8988T (cell line): ENCODE results near the gene CMTM2.

Experiments used
- DNase-seq: peaks from one replicate; pipeline ENCODE4 v3.0.0; 2011

The CMTM2 gene

DNA sequence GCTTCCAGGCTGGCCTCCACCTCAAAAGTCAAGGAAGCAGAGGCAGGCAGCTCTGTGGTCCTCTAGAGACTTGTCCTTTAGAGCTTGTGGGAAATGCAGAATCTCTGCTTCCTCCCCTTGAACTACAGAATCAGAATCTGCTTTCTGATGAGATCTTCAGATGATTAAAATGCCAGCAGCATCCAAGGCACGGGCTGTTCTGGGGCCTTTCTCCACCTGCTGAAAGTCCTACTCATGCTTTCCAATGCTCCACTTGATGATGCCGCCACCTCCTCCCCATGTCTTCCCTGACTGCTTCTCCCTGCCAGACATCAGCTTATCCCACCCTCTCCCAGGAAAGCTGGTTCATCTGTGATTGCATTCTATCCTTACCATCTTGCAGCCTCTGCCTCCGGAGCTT is 58.5 kb downstream of the CMTM2 start:
- DNase-seq, result no peak
